ENCODE data around the gene SLC19A3.
"Not testable (repeated sequence)": the region's sequence is repeated elsewhere in the genome, so short reads cannot be mapped to it uniquely, and the experiment has no call there.

The SLC19A3 gene

DNA sequence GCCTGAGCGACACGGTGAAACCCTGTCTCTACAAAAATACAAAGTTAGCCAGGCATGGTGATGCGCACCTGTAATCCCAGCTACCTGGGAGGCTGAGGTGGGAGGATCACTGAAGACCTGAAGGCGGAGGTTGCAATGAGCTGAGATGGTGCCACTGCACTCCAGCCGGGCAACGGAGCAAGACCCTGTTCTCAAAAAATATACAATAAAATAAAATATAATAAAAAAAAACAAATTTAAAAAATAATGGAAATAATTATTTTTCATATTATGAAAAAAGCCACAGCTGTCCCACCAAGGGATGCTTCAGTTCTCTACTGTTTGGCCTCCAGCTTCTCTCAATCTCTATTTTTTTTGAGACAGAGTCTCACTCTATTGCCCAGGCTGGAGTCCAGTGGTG lies 10.4 kb downstream of the SLC19A3 start:
- no peak overlapping the region for H3K4me3 ChIP-seq (ENCODE audit: low read depth, low read length)
- no peak for DNase-seq (ENCODE audit: low read depth)

DNA sequence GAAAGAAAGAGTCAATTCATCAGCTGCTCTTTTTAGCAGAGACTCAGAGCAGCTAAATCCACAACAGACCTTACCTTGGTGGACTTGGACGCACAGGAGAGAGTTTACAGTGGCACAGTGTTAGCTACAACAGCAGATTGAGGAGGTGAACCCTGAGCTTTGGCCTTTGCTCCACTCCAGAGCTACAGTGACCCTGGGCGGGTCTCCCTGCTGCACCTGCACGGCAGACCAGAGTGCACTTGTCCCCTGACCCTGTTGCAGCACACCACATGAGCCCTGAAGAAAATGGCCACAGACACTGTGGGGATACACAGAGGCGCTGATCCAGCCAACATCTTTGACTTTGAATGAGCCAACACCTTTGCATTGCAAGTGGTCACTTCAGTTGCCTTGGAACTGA lies 11.0 kb downstream of the SLC19A3 start:
- H3K4me3 ChIP-seq (ENCODE audit: low read depth, low read length), result no peak overlapping the region
- no peak for DNase-seq (ENCODE audit: low read depth)

DNA sequence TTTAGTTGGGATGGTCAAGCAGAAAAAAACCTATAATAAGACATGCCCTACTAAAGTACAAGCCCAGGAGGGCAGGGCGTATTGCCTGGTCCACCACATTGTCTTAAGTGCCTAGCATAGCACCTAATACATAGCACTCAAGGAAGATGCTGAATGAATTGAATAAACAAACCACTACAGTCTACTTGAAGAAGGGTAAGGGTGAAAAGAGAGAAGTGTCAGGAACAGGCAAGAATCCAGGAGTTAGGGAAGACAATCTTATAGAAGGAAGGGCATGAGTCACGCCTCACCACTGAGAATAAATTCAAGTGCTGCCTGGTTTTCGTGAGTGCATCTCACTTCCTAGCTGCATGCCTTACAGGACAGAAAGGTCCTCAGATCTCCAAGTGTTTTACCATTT lies 13.9 kb downstream of the SLC19A3 start:
- H3K4me3 ChIP-seq (ENCODE audit: low read depth, low read length), result no peak overlapping the region
- peak; percentile 11 for DNase-seq (ENCODE audit: low read depth)

DNA sequence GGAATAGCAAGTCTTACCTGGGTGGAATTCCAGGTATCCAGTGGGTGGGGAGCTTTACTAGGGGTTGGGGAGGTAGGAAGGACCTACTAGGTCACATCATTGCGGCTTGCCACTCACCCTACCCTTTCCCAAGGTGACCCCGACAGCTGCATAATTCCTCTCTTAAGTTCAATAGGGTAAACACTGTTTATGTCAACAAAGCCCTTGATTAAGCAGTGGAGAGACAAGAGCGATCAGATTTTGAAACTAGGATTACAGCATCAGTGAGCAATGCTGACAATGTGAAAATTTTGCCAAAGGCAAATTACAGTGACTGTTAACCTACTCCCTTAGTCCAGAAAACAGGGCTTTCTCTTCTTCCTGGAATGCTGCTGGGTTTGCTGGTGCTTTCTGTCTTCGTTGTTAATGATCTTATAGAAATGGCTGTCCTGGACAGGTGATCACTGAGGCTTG lies 14.5 kb downstream of the SLC19A3 start:
- H3K4me3 ChIP-seq (ENCODE audit: low read depth, low read length), result no peak overlapping the region
- no peak for DNase-seq (ENCODE audit: low read depth)

DNA sequence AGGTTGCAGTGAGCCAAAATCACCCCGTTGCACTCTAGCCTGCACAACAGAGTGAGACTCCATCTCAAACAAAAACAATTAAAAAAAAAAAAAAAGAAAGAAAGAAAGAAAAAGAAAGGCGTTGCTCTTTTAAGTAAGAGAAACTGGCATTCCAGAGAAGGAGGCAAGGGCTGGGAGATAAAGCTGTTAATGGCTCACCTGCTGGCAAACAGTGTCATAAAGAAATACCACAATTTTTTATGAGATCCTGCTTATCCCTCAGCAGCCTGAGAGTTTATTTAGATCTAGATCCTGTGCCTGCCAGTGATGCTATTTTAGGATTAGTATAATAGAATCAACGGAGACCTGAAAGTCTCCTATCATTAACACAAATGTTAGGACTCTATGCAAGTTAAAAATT lies 16.3 kb downstream of the SLC19A3 start:
- DNase-seq (ENCODE audit: low read depth), result no peak
- H3K4me3 ChIP-seq (ENCODE audit: low read depth, low read length), result no peak overlapping the region

DNA sequence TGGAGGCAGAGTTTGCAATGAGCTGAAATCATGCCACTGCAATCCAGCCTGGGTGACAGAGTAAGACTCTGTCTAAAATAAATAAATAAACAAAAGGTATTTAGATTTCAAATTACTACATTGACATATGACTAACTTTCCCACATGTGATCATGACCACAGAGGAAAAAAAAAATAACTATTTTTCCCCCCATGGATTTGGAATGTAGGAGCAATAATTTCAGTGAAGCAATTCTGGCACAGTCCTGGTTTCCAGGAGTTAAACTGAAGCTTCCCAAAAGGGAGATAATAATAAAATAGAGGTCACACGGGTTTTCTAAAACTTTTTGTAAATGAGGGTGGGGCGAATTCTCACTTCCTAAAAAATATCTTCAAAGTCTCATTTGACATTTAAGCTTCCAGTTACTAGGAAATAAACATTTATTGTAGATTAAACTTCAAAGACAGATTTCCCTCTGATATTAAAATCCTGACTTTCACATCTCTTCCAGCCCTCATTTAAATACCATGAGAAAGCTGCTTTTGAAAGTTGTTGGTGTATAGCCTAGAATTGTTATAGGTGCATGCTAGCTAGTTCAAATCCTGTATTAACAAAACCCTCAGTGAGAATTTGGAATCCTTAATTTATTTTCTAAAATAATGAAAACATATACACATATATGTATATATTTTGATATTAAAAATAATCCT lies 20.7 kb downstream of the SLC19A3 start:
- no peak for DNase-seq (ENCODE audit: low read depth)
- no peak overlapping the region for H3K4me3 ChIP-seq (ENCODE audit: low read depth, low read length)

DNA sequence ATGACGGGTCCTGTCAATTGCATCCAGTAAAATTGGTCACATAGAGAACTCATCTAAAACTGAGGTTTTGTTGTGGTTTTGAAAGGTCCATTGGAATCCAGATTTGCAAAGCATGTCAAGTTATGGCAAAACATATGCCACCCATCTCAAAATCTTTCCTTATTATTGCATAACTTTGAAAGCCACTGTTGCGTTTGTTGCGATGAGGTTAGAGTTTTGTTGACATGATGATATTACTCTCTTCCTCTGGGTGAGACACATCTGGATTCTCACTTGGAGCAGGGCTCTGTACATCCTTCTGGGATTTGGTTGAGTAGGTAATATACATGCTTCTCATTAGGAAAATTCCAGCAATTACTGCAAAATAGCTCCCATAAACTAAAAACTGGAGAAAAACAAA lies 30.6 kb downstream of the SLC19A3 start:
- no peak overlapping the region for H3K4me3 ChIP-seq (ENCODE audit: low read depth, low read length)
- DNase-seq (ENCODE audit: low read depth), result no peak

DNA sequence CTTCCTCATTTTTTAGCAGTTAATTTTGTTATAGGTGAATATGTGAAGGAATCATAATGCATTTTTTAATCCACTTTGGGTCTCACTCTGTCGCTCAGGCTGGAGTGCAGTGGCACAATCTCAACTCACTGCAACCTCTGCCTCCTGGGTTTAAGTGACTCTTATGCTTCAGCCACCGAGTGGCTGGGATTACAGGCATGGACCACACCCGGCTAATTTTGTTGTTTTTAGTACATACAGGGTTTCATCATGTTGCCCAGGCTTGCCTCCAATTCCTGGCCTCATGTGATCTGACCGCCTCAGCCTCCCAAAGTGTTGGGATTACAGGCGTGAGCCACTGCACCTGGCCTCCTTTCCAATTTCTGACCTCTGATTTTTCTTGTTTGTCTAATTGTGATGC lies 33.6 kb downstream of the SLC19A3 start:
- no peak overlapping the region for H3K4me3 ChIP-seq (ENCODE audit: low read depth, low read length)
- DNase-seq (ENCODE audit: low read depth), result no peak

DNA sequence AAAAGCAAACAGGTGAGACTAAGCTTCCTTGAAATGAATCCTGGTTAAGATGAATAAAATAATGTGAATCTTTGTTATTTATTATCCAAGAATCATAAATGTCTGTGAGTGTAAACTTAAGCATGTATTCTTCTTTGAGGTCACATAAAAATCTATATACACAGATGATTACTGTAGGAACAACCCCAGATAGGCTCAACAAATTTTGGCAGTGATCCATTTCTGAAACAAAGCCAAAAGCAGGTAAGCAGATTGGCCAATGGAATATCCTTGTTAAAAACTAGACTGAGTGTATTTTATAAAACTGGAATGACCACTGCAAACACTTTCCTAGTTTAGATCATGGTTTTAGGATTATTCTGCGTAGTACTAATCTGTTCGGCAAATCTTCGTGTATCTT lies 39.9 kb downstream of the SLC19A3 start:
- no peak for DNase-seq (ENCODE audit: low read depth)
- no peak overlapping the region for H3K4me3 ChIP-seq (ENCODE audit: low read depth, low read length)

DNA sequence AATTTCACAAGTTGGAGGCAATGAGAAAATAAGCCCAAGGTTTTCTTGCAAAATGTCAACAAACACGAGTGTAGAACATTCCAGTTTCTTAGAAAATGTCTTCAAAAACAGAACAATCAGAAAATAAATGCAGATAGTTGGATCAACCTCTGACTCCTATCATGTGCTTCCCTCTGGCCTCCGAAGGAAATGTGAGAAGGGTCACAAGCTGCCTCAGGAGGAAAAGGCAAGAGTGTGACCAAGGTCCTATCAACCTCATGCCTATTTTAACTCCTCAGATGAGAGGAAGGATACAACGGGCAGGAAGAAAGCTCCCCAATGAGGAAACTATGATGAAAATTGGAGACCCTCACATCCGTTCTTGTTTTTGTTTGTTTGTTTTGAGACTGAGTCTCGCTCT lies 43.3 kb downstream of the SLC19A3 start:
- H3K4me3 ChIP-seq (ENCODE audit: low read depth, low read length), result no peak overlapping the region
- no peak for DNase-seq (ENCODE audit: low read depth)

DNA sequence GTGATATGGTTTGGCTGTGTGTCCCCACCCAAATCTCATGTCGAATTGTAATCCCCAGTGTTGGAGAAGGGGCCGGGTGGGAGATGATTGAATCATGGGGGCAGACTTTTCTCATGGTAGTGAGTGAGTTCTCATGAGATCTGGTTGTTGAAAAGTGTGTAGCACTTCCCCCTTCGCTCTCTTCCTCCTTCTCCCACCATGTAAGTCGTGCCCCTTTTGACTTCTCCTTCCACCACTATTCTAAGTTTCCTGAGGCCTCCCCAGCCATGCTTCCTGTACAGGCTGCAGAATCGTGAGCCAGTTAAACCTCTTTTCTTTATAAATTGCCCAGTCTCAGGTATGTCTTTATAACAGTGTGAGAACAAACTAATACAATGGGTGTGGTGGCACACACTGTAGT lies 44.2 kb downstream of the SLC19A3 start:
- not testable (repeated sequence) for DNase-seq (ENCODE audit: low read depth); H3K4me3 ChIP-seq (ENCODE audit: low read depth, low read length)

DNA sequence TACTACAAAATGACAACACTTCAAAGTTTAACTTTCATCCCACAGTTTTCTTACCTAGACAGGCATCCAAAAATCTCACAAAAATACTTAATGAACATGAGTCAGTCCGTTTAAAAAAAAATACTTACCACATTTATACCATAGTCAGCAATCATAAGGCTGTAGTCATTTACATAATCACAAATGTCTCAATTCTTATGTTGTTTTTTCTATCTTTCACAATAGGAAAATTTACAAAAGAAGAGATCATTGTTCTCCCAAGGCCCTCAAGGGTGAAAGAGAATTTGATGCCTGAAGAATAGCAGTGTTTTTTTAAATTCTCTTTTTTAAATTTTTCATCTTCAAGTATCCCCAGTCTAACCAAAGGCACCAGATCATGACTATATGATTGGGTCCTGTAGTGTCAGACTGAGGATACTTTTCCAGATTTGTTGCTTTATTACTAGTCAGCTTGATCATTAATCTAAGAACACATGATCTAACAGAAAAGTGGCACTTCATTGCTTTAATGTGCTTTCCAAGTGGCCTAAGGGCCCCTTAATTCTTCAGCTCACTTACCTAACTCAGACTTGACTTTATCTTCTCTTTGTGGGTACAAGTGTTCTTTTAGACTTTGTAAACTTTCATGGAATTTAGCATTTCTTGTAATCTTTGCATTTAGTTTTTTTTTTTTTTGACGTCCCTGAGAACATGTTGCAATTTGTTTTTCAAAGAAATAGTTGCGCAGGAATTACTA lies 46.5 kb downstream of the SLC19A3 start:
- no peak for DNase-seq (ENCODE audit: low read depth)
- H3K4me3 ChIP-seq (ENCODE audit: low read depth, low read length), result no peak overlapping the region

DNA sequence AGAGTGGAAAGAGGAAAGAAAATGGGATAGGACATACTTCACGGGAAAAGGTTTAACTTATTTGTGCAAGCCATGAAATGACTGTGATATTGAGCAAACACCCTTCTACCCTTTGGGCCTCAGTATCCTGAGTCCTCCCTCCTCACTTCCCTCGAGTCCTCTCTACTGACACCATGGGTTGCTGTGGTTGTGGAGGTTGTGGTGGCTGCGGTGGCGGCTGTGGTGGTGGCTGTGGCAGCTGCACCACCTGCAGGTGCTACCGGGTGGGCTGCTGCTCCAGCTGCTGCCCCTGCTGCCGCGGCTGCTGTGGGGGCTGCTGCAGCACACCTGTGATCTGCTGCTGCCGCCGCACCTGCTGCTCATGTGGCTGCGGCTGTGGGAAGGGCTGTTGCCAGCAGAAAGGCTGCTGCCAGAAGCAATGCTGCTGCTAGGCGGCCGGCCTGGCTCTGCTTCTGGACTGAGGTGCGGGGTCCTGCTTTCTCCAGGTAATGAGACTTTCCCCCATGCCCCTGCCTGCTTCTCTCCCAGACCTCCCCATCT lies 51.1 kb downstream of the SLC19A3 start, which contains the start of gene SCYGR5:
SCYGR5 (plus strand) TSS at position 174 of the 540 bp plus-strand sequence; CDS start at position 174, 0 bp downstream.
- not testable (repeated sequence) for H3K4me3 ChIP-seq (ENCODE audit: low read depth, low read length); DNase-seq (ENCODE audit: low read depth)

DNA sequence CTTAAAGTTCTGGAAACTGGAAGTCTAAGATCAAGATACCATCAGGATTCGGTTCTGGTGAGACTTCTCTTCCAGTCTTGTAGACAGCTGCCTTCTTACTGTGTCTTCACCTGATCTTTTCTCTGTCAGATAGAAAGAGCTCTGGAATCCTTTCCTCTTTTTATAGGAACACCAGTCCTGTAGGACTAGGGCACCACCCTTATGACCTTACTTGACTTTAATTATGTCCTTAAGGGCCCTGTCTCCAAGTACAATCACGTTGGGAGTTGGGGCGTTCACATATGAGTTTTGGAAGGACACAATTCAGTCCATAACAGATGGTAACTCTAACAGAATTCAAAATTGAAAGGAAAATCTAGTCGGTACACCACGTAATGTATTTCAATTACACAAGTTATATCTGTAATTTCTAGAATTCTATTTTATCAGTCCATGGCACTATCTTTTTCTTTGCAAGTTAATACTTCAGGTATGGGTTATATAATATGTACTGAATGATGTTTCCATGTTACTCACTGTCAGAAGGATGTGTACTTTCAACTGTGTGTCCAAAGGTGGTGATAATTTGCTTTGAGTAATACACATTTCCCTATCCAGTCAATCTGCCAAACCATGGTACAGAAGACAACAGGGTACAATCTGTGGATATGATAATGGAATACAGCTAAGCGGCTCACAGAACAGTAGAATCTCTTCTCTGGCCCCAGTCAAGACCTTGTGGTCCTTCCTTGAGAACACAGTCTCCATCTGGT lies 52.5 kb downstream of the SLC19A3 start:
- no peak overlapping the region for H3K4me3 ChIP-seq (ENCODE audit: low read depth, low read length)
- no peak for DNase-seq (ENCODE audit: low read depth)

DNA sequence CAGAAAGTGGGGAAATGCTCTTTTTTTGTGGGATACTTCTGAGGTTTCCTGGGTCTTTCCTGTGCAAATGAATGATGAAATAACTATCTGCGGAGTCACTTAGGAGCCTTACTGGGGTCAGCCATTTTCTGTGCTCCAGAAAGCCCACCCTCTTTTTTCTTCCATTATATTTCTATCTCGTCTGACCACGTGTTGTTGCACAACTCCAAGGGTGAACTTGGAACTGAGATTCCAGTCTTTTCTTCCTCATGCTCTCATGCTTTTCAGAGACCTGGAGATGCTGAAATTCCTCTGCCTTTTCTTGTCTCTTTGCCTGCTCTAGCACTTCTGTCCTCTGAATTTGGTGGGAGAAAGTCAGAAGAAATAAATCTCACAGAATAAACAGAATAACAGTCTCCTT lies 56.0 kb downstream of the SLC19A3 start:
- no peak for DNase-seq (ENCODE audit: low read depth)
- H3K4me3 ChIP-seq (ENCODE audit: low read depth, low read length), result no peak overlapping the region

DNA sequence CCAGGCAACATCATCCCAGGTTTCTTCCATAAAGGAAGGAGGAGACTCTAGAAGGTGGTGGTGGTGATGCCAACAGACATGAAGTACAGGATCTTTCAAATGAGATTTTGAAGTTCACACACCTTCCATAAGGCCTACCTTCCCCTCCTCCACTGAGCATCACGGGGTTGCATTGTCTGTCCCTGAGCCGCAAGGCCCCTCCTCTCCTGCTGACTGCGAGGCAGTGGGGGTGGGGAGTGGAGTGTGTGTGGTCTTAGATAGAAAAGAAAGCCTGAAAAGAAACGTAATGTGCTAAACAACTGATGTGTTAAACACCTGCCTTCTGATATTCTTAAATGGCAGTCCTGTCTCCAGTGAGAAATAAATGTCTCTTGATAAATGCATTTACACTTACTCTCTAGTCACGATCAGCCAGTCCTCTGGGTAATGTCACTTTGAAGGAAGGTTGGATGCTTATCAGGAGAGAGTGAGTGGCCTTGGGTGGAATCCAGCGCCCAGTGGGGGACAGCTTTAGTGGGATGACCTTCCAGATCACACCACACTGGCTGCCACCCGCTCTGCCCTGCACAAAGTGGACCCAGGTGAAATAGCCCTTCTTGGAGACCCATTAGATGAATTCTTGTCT lies 56.7 kb downstream of the SLC19A3 start:
- no peak for DNase-seq (ENCODE audit: low read depth)
- H3K4me3 ChIP-seq (ENCODE audit: low read depth, low read length), result no peak overlapping the region

DNA sequence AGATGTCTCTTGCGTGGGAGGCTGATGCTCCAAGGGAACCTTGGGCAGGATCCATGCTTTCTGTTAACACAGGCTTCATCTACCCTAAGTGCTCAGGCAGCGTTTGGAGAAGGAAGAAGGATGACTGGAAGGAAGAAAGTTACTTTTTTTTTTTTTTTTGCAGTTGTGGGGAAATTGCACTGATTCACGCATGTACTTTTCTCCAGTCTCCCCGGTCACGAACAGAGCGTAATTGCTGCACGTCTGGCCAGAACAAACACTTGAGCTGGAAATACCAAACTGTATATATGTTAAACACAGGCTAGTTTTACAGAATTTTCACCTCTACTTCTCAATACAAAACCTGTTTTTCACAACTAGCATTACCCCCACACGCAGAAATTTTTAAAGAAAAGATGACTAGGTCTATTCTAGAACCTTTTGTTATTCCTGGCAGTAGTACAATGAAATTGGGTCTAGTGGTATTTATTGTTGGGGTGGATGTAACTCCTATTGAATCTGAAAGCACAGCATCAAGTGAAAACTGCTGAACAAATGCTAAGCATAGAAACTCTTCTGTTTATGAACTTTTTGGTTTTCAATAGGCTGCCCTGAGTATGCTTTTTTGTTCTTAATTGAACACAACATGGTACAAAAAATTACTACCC lies 60.5 kb downstream of the SLC19A3 start:
- H3K4me3 ChIP-seq (ENCODE audit: low read depth, low read length), result no peak overlapping the region

DNA sequence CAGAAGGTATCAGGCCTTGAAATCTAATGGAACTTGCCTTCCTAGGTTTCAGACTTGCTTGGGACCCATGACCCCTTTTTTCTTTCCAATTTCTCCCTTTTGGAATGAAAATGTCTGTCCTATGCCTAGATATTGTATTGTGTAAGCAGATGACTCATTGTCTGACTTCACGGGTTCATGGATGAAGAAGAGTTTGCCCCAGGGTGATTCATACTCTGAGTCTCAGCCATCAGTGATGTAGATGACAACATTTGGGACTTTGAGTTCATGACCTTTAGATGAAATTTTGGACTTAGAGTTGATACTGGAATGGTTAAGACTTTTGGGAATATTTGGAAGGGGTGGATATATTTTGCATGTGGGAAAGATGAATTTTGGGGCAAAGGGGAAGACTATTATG lies 62.4 kb downstream of the SLC19A3 start:
- no peak overlapping the region for H3K4me3 ChIP-seq (ENCODE audit: low read depth, low read length)
- peak; percentile 91 for DNase-seq (ENCODE audit: low read depth)

More for the DNA sequence above, 60.5 kb downstream of the SLC19A3 start:
- DNase-seq (ENCODE audit: low read depth), result peak; percentile 82

DNA sequence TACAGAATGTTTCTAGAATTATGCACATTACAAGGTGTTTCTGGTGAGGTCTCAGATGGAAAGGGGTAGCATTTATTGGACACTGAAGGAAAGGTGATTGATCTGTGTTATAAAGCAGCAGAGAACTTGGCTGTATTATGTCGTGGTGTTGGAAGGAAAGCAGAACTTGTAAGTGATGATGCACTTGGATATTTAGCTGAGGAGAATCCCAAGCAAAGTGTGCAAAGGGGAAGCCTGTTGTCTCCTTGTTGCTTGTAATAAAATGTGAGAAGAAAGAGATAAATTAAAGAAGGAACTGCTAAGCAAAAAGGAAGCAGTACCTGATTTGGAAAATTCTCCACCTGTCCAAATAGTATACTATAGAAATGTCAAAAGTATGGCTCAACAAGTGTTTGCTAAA lies 63.4 kb downstream of the SLC19A3 start:
- DNase-seq (ENCODE audit: low read depth), result no peak

More for the DNA sequence above, 63.4 kb downstream of the SLC19A3 start:
- H3K4me3 ChIP-seq (ENCODE audit: low read depth, low read length), result no peak overlapping the region

Data from skeletal muscle cell (primary cell).